Measurements from ENCODE around the gene CDK4.

GRCh38 chr12:57783466-57783801, 31.3 kb upstream of the CDK4 start:
- TF ChIP-seq CTCF (IDR thresholded peaks at IDR 0.05; ENCODE audit: insufficient read depth, low read length) (no peak), POLR2AphosphoS5 (IDR thresholded peaks at IDR 0.05; ENCODE audit: low read depth) (no peak)

All from HL-60 (cell line).